HUES6 (cell line): ENCODE measurements around the gene ADGRD1.

Experiments
- H3K27ac ChIP-seq: 2 replicates; pipeline ENCODE4 v1.7.0; 2013; ENCODE audit warnings: low read depth, mild to moderate bottlenecking, low read length, inconsistent platforms
- H3K27me3 ChIP-seq: 2 replicates; pipeline ENCODE4 v1.6.1; 2013; ENCODE audit warnings: low read length; ENCODE audit not compliant: control insufficient read depth, insufficient read depth
- H3K36me3 ChIP-seq: 2 replicates; pipeline ENCODE4 v1.6.1; 2013; ENCODE audit warnings: low read length; ENCODE audit not compliant: control insufficient read depth, insufficient read depth
- H3K4me1 ChIP-seq: 2 replicates; pipeline ENCODE4 v1.6.1; 2013; ENCODE audit warnings: low read length; ENCODE audit not compliant: control insufficient read depth, insufficient read depth
- H3K4me3 ChIP-seq: 2 replicates; pipeline ENCODE4 v1.5.1; 2013; ENCODE audit warnings: low read depth, low read length
- H3K9ac ChIP-seq: one replicate; pipeline ENCODE4 v1.6.1; 2013; ENCODE audit warnings: mild to moderate bottlenecking, low read length
- H3K9me3 ChIP-seq: 2 replicates; pipeline ENCODE4 v1.6.1; 2013; ENCODE audit warnings: low read depth, low read length; ENCODE audit not compliant: control insufficient read depth, insufficient read depth

Gene ADGRD1

GRCh38 chr12:131105351-131105735 lies 151.6 kb downstream of the ADGRD1 start:
- H3K4me1 ChIP-seq: no peaks in the 10 kb centered on the region
- no peak overlapping the region for H3K27ac ChIP-seq
- H3K36me3 ChIP-seq: no peaks in the 10 kb centered on the region
- peaks cover 9% of the 10 kb centered on the region; the same call in 1 of the 2 replicates for H3K27me3 ChIP-seq
- H3K9me3 ChIP-seq: peaks cover 5% of the 10 kb centered on the region
- H3K4me3 ChIP-seq: no peak overlapping the region
- no peak overlapping the region for H3K9ac ChIP-seq

- Histone ChIP-seq H3K36me3 (no peaks in the 10 kb centered on the region), H3K4me3 (no peak overlapping the region), H3K27ac (no peak overlapping the region), H3K9me3 (peaks cover 3% of the 10 kb centered on the region; the same call in 1 of the 2 replicates), H3K9ac (no peak overlapping the region), H3K27me3 (peaks cover 9% of the 10 kb centered on the region; the same call in 1 of the 2 replicates), H3K4me1 (no peaks in the 10 kb centered on the region)
Observed at GRCh38 chr12:131105736-131106348, 152.1 kb downstream of the ADGRD1 start.

DNA sequence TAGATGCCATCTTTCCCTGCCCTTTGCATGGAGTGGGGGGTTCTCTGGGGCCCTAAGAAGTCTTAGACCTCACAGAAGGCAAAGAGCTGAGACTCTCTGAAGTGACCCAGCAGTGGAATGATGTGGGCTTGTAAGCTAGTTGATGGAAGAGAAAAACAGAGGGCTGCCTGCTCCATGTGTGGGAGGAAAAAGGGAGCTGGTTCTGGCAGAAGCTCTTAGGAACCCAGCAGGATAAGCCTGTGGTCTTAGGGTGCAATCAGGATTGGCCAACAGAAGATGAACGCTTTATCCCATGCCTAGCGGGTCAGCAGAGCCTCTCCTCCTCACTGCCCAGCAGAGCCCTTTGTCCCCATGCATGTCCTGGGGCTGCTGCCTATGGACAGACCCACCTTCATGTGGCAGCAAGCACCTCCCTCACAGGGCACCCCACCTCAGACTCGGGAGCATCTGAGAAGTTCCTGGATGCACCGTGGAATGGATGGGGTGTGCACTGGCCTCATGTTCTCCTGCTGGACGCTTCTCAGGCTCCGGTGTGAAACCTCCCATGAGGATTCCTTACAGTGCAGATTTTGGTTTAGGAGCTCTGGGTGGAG lies 152.7 kb downstream of the ADGRD1 start:
- Histone ChIP-seq H3K27ac (no peak overlapping the region), H3K36me3 (no peaks in the 10 kb centered on the region)

DNA sequence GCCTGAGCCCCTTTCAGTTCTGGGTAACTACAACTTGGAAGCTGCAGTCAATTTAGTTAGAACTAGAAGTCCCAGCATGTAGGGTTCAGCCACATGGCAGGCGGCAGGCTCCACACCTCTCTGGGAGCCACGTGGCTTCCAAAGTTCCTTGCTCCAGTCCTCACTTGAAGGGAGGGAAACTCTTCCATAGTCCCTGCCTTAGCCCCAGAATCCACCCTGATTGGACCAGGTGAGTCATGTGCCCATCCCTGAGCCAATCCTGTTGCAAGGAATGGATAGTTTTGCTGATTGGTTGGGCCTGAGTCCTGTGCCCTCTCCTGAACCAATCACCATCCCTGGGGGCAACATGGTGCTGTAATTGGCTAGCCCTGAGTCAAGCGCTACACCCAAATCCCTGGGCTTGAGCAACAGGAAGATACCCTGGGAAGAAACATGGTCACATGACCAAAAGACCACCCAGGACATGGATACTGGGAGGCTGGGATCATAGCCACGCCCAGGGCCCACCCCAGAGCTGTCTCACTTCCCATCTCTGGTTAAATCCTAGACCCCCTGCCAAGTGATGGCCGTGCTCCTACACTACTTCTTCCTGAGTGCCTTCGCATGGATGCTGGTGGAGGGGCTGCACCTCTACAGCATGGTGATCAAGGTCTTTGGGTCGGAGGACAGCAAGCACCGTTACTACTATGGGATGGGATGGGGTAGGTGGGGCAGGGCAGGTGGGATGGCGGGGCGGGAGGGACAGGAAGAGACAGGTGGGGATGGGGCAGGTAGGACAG lies 154.7 kb downstream of the ADGRD1 start:
- Histone ChIP-seq H3K4me3 (no peak overlapping the region), H3K27me3 (peaks cover 9% of the 10 kb centered on the region; the same call in 1 of the 2 replicates), H3K4me1 (peaks cover 2% of the 10 kb centered on the region; the same call in 1 of the 2 replicates), H3K9ac (no peak overlapping the region), H3K27ac (no peak overlapping the region), H3K9me3 (peaks cover 3% of the 10 kb centered on the region; the same call in 1 of the 2 replicates), H3K36me3 (no peaks in the 10 kb centered on the region)

More for the DNA sequence above, 152.7 kb downstream of the ADGRD1 start:
- Histone ChIP-seq H3K4me1 (no peaks in the 10 kb centered on the region), H3K9ac (no peak overlapping the region), H3K27me3 (peaks cover 9% of the 10 kb centered on the region; the same call in 1 of the 2 replicates), H3K9me3 (peaks cover 3% of the 10 kb centered on the region; the same call in 1 of the 2 replicates), H3K4me3 (no peak overlapping the region)

- Histone ChIP-seq H3K27me3 (peaks cover 3% of the 10 kb centered on the region; the same call in 1 of the 2 replicates), H3K4me3 (no peak overlapping the region), H3K4me1 (peaks cover 8% of the 10 kb centered on the region; the same call in 1 of the 2 replicates), H3K36me3 (no peaks in the 10 kb centered on the region), H3K9me3 (peaks cover 3% of the 10 kb centered on the region; the same call in 1 of the 2 replicates), H3K9ac (no peak overlapping the region), H3K27ac (no peak overlapping the region)
Observed at GRCh38 chr12:131111446-131111845, 157.7 kb downstream of the ADGRD1 start.

GRCh38 chr12:131112021-131112420 lies 158.3 kb downstream of the ADGRD1 start:
- H3K4me3 ChIP-seq: no peak overlapping the region
- no peak overlapping the region for H3K27ac ChIP-seq
- H3K27me3 ChIP-seq: no peaks in the 10 kb centered on the region
- H3K9me3 ChIP-seq: peaks cover 3% of the 10 kb centered on the region; the same call in 1 of the 2 replicates
- H3K9ac ChIP-seq: no peak overlapping the region
- H3K36me3 ChIP-seq: no peaks in the 10 kb centered on the region
- peaks cover 13% of the 10 kb centered on the region; the same call in 1 of the 2 replicates for H3K4me1 ChIP-seq

- Histone ChIP-seq H3K9me3 (peaks cover 3% of the 10 kb centered on the region; the same call in 1 of the 2 replicates), H3K4me1 (peaks cover 13% of the 10 kb centered on the region; the same call in 1 of the 2 replicates), H3K36me3 (no peaks in the 10 kb centered on the region), H3K9ac (no peak overlapping the region), H3K4me3 (no peak overlapping the region), H3K27me3 (no peaks in the 10 kb centered on the region; the same call in 1 of the 2 replicates), H3K27ac (no peak overlapping the region)
Observed at GRCh38 chr12:131112700-131113290, 159.1 kb downstream of the ADGRD1 start.

- Histone ChIP-seq H3K9ac (no peak overlapping the region), H3K4me1 (peaks cover 13% of the 10 kb centered on the region; the same call in 1 of the 2 replicates), H3K27me3 (peaks cover 4% of the 10 kb centered on the region; the same call in 1 of the 2 replicates), H3K9me3 (no peaks in the 10 kb centered on the region), H3K27ac (no peak overlapping the region), H3K4me3 (no peak overlapping the region), H3K36me3 (no peaks in the 10 kb centered on the region)
Observed at GRCh38 chr12:131113568-131114270, 160.0 kb downstream of the ADGRD1 start.

DNA sequence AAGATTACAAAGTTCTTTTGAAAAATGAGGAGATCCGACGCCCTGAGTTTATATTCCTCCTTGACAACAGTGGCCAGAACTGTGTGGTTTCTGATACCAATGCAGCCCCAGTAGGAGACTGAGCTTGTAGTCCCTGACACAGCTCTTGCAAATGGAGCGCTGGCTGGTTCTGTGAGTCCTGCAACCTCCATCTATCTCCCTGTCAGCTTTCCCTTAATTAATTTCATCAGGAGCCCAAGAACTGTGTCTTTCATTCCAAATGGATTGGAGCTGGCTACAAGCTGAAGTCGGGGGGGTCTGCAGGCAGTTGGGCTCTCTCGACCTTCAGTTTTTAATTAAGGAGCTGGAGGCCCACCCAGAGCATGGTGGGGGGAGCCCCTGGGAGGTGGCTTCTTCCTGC lies 160.6 kb downstream of the ADGRD1 start:
- Histone ChIP-seq H3K27me3 (peaks cover 4% of the 10 kb centered on the region; the same call in 1 of the 2 replicates), H3K9ac (no peak overlapping the region), H3K36me3 (no peaks in the 10 kb centered on the region), H3K27ac (no peak overlapping the region), H3K9me3 (no peaks in the 10 kb centered on the region), H3K4me1 (peaks cover 13% of the 10 kb centered on the region; the same call in 1 of the 2 replicates), H3K4me3 (no peak overlapping the region)

- no peak overlapping the region for H3K9ac ChIP-seq
- peaks cover 13% of the 10 kb centered on the region; the same call in 1 of the 2 replicates for H3K4me1 ChIP-seq
- no peak overlapping the region for H3K4me3 ChIP-seq
Observed at GRCh38 chr12:131114942-131115584, 161.4 kb downstream of the ADGRD1 start.

More at GRCh38 chr12:131114942-131115584, 161.4 kb downstream of the ADGRD1 start:
- no peak overlapping the region for H3K27ac ChIP-seq
- H3K27me3 ChIP-seq: peaks cover 7% of the 10 kb centered on the region; the same call in 1 of the 2 replicates
- H3K9me3 ChIP-seq: no peaks in the 10 kb centered on the region
- H3K36me3 ChIP-seq: no peaks in the 10 kb centered on the region
